ENCODE data around the gene NTPCR. TPM values are rescaled to one million over a fixed set of nuclear protein-coding genes. Genes with fewer than 3 reads are reported as not detected.

Gene NTPCR
- total and polyA plus RNA-seq, 9 donors: 17.5 to 46.5 (median 37.6) TPM

GRCh38 chr1:232962761-232963745 lies 12.6 kb downstream of the NTPCR start:
- Histone ChIP-seq H3K4me3 (no peak overlapping the region), H3K27me3 (no peaks in the 10 kb centered on the region), H3K4me1 (ENCODE audit: insufficient read depth) (no peaks in the 10 kb centered on the region), H3K36me3 (no peaks in the 10 kb centered on the region), H3K9me3 (peaks cover 0 to 5% of the 10 kb centered on the region in 2 donors), H3K27ac (peak overlapping the region in 1 of 2 donors; percentile 42)
- WGBS, 3 donors: 10 to 24% (median 20%) methylated on average over 10 of the region's 10 CpGs
- no peak for DNase-seq
- intact Hi-C loops (cut with DNase I): loop anchor here in 1 of 4 donors (1.0 kb wide), 1 partner anchor 25 kb away; no protein-coding TSS in a partner anchor
- TF ChIP-seq CTCF (IDR thresholded peaks at IDR 0.05): no peak
- TF ChIP-seq POLR2A (IDR thresholded peaks at IDR 0.05): no peak
- TF ChIP-seq EP300 (IDR thresholded peaks at IDR 0.05): no peak

- intact Hi-C loops (cut with DNase I): no loop called here
- Histone ChIP-seq H3K27me3 (no peaks in the 10 kb centered on the region), H3K9me3 (no peaks in the 10 kb centered on the region), H3K36me3 (no peaks in the 10 kb centered on the region), H3K27ac (no peak overlapping the region), H3K4me1 (ENCODE audit: insufficient read depth) (no peaks in the 10 kb centered on the region), H3K4me3 (no peak overlapping the region)
- TF ChIP-seq CTCF (IDR thresholded peaks at IDR 0.05) (no peak), POLR2A (IDR thresholded peaks at IDR 0.05) (no peak), EP300 (IDR thresholded peaks at IDR 0.05) (no peak)
- WGBS, 3 donors: 96 to 97% (median 96%) methylated on average over 4 of the region's 4 CpGs
- no peak for DNase-seq
Observed at GRCh38 chr1:232964601-232965000, 14.2 kb downstream of the NTPCR start.

- no peaks in the 10 kb centered on the region for H3K27me3 ChIP-seq
- H3K4me3 ChIP-seq: no peak overlapping the region
- H3K4me1 ChIP-seq (ENCODE audit: insufficient read depth): no peaks in the 10 kb centered on the region
- H3K36me3 ChIP-seq: no peaks in the 10 kb centered on the region
- no peak for TF ChIP-seq EP300 (IDR thresholded peaks at IDR 0.05)
- no peak for TF ChIP-seq CTCF (IDR thresholded peaks at IDR 0.05)
- TF ChIP-seq POLR2A (IDR thresholded peaks at IDR 0.05): no peak
- no peaks in the 10 kb centered on the region for H3K9me3 ChIP-seq
- 86 to 93% (median 91%) methylated on average over 10 of the region's 10 CpGs for WGBS, 3 donors
- intact Hi-C loops (cut with DNase I): no loop called here
- no peak for DNase-seq
- no peak overlapping the region for H3K27ac ChIP-seq
Observed at GRCh38 chr1:232965124-232965911, 14.9 kb downstream of the NTPCR start.

- TF ChIP-seq EP300 (IDR thresholded peaks at IDR 0.05) (no peak), POLR2A (IDR thresholded peaks at IDR 0.05) (no peak), CTCF (IDR thresholded peaks at IDR 0.05) (no peak)
- no peaks in the 10 kb centered on the region for H3K36me3 ChIP-seq
- 87 to 92% (median 87%) methylated on average over 6 of the region's 6 CpGs for WGBS, 3 donors
- no peak overlapping the region for H3K4me3 ChIP-seq
- no peaks in the 10 kb centered on the region for H3K27me3 ChIP-seq
- intact Hi-C loops (cut with DNase I): no loop called here
- no peaks in the 10 kb centered on the region for H3K9me3 ChIP-seq
- no peak for DNase-seq
- H3K4me1 ChIP-seq (ENCODE audit: insufficient read depth): no peaks in the 10 kb centered on the region
- H3K27ac ChIP-seq: no peak overlapping the region
Observed at GRCh38 chr1:232965912-232966217, 15.5 kb downstream of the NTPCR start.
